Fibroblast of pulmonary artery (primary cell): ENCODE measurements around the gene S100A4.

Experiments
- DNase-seq: peaks from one replicate; pipeline ENCODE4 v3.0.0-alpha.2; 2010; ENCODE audit warnings: low read depth
- H3K4me3 ChIP-seq: replicated peaks from 2 replicates; pipeline ENCODE4 v1.5.1; 2011; ENCODE audit warnings: low read depth, mild to moderate bottlenecking, control low read depth, low read length, moderate library complexity
- CTCF ChIP-seq: IDR thresholded peaks from 2 replicates; pipeline ENCODE4 v1.5.1; 2011; ENCODE audit warnings: mild to moderate bottlenecking, control low read depth, low read length, inconsistent platforms; ENCODE audit errors: missing control alignments

Gene S100A4

GRCh38 chr1:153561466-153561985 lies 15.9 kb upstream of the S100A4 start:
- TF ChIP-seq CTCF = no peak
- no peak overlapping the region for H3K4me3 ChIP-seq
- no peak for DNase-seq

GRCh38 chr1:153560771-153561465 lies 15.3 kb upstream of the S100A4 start:
- H3K4me3 ChIP-seq = no peak overlapping the region
- TF ChIP-seq CTCF = no peak
- no peak for DNase-seq

- DNase-seq = no peak
- TF ChIP-seq CTCF = no peak
- no peak overlapping the region for H3K4me3 ChIP-seq
Observed at GRCh38 chr1:153560241-153560640, 14.6 kb upstream of the S100A4 start.

- no peak for DNase-seq
- no peak for TF ChIP-seq CTCF
- H3K4me3 ChIP-seq = no peak overlapping the region
Observed at GRCh38 chr1:153557877-153558276, 12.3 kb upstream of the S100A4 start.

GRCh38 chr1:153556348-153556747 lies 10.7 kb upstream of the S100A4 start:
- no peak overlapping the region for H3K4me3 ChIP-seq
- no peak for DNase-seq
- no peak for TF ChIP-seq CTCF

- TF ChIP-seq CTCF = no peak
- no peak for DNase-seq
- no peak overlapping the region for H3K4me3 ChIP-seq
Observed at GRCh38 chr1:153553830-153554541, 8.4 kb upstream of the S100A4 start.

GRCh38 chr1:153553096-153553495 lies 7.5 kb upstream of the S100A4 start:
- H3K4me3 ChIP-seq = no peak overlapping the region
- TF ChIP-seq CTCF = no peak
- no peak for DNase-seq
